GM12801 (cell line): ENCODE results near the gene GNG11.

Experiments
- CTCF ChIP-seq: IDR thresholded peaks from one replicate; pipeline ENCODE4 v1.5.1; 2011; ENCODE audit warnings: control low read depth; ENCODE audit not compliant: insufficient read length; ENCODE audit errors: extremely low read depth

The GNG11 gene

GRCh38 chr7:93921186-93921585 is 349 bp upstream of the GNG11 start:
- no peak for TF ChIP-seq CTCF

- TF ChIP-seq CTCF = no peak
Measured at GRCh38 chr7:93923296-93923695, 1.8 kb downstream of the GNG11 start.

GRCh38 chr7:93923942-93924341 is 2.4 kb downstream of the GNG11 start:
- no peak for TF ChIP-seq CTCF

GRCh38 chr7:93926800-93927199 is 5.3 kb downstream of the GNG11 start:
- TF ChIP-seq CTCF = no peak

- no peak for TF ChIP-seq CTCF
Measured at GRCh38 chr7:93927585-93927984, 6.0 kb downstream of the GNG11 start.

- TF ChIP-seq CTCF = no peak
Measured at GRCh38 chr7:93931655-93932054, 10.1 kb downstream of the GNG11 start.

- TF ChIP-seq CTCF = no peak
Measured at GRCh38 chr7:93933156-93933555, 11.6 kb downstream of the GNG11 start.

- no peak for TF ChIP-seq CTCF
Measured at GRCh38 chr7:93935102-93935501, 13.6 kb downstream of the GNG11 start.
